Measurements from ENCODE around the gene RAC2.

Gene RAC2

DNA sequence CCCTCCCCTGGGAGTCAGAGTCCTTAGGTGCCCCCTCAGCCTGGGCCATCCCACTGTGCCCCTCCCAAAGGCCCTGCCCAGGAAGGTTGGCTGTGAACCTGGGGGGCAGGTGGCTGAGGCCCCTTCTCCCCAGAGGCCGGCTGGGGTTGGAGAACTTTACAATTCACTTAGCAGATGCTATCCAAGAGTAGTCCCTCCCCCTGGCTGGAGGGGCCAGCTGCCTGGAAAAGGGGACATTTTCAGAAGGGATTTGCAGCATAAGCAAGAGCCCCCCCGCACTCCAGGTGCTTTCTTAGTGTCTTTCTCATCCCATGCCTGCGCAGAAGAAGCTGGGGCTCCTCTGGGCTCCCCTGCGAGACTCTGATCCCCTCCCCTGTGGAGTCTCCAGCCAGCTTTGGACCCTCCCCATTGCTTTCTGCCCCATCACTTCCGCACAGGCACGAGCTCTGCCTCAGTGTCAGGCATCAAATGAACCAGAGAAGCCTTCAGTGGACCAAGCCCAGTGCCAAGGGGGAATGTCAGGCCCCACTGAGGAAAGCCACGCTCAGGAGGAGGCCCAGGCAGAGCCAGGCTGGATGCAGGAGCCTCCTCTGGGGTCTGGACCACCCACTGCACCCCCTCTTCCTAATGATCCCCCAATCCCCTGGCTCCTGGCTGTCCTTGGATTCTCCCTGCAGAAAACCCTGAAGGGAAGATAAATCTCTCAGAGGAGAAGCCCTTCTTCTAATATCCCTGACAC, 35.5 kb downstream of the RAC2 start:
- DNase-seq, result peak in 1 of 2 donors; percentile 17
- H3K4me3 ChIP-seq, result no peak overlapping the region
- H3K9me3 ChIP-seq, result no peaks in the 10 kb centered on the region
- intact Hi-C loops (cut with DNase I; ENCODE audit: low total_unique reads), result loop anchor here (10.0 kb wide), 1 partner anchor 174 kb away; no protein-coding TSS in a partner anchor
- H3K36me3 ChIP-seq, result no peaks in the 10 kb centered on the region
- H3K27ac ChIP-seq, result no peak overlapping the region
- TF ChIP-seq, protein P1, sequence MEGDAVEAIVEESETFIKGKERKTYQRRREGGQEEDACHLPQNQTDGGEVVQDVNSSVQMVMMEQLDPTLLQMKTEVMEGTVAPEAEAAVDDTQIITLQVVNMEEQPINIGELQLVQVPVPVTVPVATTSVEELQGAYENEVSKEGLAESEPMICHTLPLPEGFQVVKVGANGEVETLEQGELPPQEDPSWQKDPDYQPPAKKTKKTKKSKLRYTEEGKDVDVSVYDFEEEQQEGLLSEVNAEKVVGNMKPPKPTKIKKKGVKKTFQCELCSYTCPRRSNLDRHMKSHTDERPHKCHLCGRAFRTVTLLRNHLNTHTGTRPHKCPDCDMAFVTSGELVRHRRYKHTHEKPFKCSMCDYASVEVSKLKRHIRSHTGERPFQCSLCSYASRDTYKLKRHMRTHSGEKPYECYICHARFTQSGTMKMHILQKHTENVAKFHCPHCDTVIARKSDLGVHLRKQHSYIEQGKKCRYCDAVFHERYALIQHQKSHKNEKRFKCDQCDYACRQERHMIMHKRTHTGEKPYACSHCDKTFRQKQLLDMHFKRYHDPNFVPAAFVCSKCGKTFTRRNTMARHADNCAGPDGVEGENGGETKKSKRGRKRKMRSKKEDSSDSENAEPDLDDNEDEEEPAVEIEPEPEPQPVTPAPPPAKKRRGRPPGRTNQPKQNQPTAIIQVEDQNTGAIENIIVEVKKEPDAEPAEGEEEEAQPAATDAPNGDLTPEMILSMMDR (IDR thresholded peaks at IDR 0.05), result no peak
- H3K4me1 ChIP-seq, result peaks cover 0 to 11% (median 9%) of the 10 kb centered on the region in 4 donors
- peaks cover 0 to 50% of the 10 kb centered on the region in 2 donors for H3K27me3 ChIP-seq

DNA sequence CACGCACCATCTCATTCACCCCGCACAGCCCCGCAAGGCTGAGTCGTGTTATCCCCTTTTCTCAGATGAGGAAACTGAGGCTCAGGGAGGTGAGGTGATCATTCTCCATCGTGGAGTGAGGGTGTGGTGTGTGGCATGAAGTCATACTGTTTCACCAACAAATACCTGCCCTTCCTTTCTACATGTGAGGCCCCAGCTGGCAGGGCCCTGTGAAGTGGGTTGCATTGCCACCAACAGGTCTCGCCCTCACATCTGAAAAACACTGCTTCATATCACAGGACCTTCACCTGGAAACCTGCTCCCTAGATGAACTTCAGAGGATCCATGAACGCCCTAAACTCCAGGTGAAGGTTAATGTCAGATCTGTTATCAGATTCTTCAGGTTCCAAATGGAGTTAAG, 36.1 kb downstream of the RAC2 start:
- Histone ChIP-seq H3K4me3 (no peak overlapping the region), H3K27me3 (peaks cover 0 to 45% of the 10 kb centered on the region in 2 donors), H3K27ac (no peak overlapping the region), H3K9me3 (no peaks in the 10 kb centered on the region), H3K36me3 (no peaks in the 10 kb centered on the region), H3K4me1 (peaks cover 0 to 11% (median 9%) of the 10 kb centered on the region in 4 donors)
- TF ChIP-seq, protein P1 (IDR thresholded peaks at IDR 0.05), result no peak
- intact Hi-C loops (cut with DNase I; ENCODE audit: low total_unique reads), result loop anchor here (10.0 kb wide), 1 partner anchor 173 kb away; no protein-coding TSS in a partner anchor
- peak; percentile 5 to 53 for DNase-seq

DNA sequence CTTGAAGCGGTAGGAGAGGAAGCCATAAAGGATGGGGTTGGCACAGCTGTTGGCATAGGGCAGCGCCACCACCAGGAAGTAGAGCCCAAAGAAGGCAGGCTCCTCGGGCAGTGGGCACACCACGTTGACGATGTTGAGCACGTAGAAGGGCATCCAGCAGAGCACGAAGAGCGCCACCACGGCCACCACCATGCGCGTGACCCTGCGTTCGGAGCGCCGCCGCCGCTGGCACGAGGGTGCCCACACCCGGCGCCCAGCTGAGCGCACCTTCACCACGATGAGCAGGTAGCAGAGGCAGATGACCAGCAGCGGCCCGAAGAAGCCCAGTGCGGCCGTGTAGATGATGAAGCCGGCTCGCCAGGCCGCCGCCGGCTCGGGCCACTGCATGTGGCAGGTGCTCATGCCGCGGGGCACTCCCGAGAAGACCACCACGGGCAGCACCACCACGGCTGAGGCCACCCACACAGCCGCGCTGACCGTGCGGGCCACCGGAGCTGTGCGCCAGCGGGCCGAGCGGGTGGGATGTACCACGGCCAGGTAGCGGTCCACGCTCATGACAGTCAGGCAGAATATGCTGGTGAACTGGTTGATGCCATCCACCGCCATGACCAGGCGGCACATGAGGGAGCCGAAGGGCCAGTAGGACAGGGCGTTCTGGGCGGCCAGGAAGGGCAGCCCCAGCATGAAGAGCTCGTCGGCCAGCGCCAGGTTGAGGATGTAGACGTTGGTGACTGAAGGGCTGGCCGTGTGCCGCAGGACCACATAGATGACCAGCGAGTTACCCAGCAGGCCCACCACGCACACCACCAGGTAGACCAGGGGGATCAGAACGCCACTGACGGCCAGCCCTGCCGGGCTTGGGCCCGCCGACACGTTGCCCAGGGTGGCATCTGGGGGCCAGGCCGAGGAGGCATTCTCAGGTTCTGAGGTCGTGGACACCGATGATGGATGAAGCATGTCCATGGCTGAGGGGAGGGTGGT, 36.9 kb downstream of the RAC2 start:
- Histone ChIP-seq H3K27ac (no peak overlapping the region), H3K4me3 (no peak overlapping the region), H3K27me3 (peaks cover 0 to 41% of the 10 kb centered on the region in 2 donors), H3K36me3 (no peaks in the 10 kb centered on the region), H3K9me3 (no peaks in the 10 kb centered on the region), H3K4me1 (peaks cover 0 to 5% (median 2%) of the 10 kb centered on the region in 4 donors)
- intact Hi-C loops (cut with DNase I; ENCODE audit: low total_unique reads), result loop anchor here (10.0 kb wide), 1 partner anchor 172 kb away; no protein-coding TSS in a partner anchor
- TF ChIP-seq, protein P1 (IDR thresholded peaks at IDR 0.05), result no peak
- DNase-seq, result peak; percentile 15 to 55

DNA sequence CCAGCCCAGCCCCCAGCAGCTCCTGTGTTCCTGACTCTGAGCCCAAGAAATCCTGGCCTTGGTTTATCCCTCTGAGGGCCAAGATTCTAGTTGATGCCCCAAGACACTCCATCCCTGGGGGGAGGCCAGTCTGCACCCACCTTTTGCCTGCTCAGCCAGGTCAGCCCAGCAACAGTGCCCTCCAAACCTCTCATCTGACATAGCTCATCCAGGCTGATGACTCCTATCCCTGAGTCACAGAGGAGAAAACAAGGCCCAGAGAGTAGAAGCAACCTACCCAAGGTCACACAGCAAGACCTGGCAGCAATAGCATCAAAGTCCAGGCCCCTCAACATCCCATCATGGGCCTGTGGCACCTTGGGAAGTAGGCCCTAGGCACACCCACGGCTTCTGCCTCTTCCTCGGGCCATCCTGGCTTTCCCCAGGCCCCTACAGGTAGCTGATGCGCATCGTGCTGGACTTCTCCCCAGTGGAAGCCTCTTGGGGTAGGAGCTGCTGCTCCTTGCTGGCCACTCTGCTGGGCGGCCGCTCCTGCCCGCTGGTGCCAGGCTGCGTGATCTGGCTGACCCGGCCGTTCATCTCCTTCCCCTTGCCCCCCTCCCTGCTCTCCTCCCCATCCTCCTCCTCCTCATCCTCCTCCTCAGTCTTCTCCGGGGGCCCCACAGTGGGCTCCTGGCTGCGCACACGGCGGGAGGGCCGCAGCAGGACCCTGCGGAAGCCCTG, 37.8 kb downstream of the RAC2 start:
- no peak overlapping the region for H3K27ac ChIP-seq
- intact Hi-C loops (cut with DNase I; ENCODE audit: low total_unique reads), result loop anchor here (10.0 kb wide), 1 partner anchor 171 kb away; no protein-coding TSS in a partner anchor
- H3K36me3 ChIP-seq, result no peaks in the 10 kb centered on the region
- peaks cover 0 to 33% of the 10 kb centered on the region in 2 donors for H3K27me3 ChIP-seq
- no peaks in the 10 kb centered on the region for H3K9me3 ChIP-seq
- DNase-seq, result peak; percentile 3 to 34
- H3K4me3 ChIP-seq, result no peak overlapping the region
- TF ChIP-seq, protein P1 (IDR thresholded peaks at IDR 0.05), result no peak
- no peaks in the 10 kb centered on the region for H3K4me1 ChIP-seq

DNA sequence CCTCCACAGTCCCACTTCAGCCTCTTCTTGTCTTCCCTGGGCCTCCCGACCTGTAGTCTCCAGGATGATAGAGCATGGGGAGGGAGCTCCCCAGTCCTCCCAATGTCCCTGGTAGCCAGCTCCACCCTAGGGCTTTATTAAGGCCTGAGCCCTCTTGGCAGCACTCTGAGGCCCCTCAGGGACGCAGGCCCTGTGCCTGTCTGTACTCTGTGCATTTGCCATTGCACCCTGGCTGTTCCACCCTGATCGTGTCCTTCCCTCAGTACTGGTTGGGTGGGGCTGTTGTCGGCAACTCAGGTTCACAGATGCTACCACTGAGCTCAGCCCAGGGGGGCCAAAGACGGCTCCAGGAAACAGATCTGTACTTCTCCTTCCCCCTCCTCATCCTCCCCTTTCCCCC, 39.0 kb downstream of the RAC2 start:
- TF ChIP-seq, protein P1 (IDR thresholded peaks at IDR 0.05), result no peak
- peak in 1 of 2 donors; percentile 52 for DNase-seq
- Histone ChIP-seq H3K36me3 (no peaks in the 10 kb centered on the region), H3K4me3 (no peak overlapping the region), H3K4me1 (no peaks in the 10 kb centered on the region), H3K27ac (no peak overlapping the region), H3K9me3 (no peaks in the 10 kb centered on the region), H3K27me3 (peaks cover 0 to 20% of the 10 kb centered on the region in 2 donors)
- intact Hi-C loops (cut with DNase I; ENCODE audit: low total_unique reads), result loop anchor here (10.0 kb wide), 1 partner anchor 170 kb away; no protein-coding TSS in a partner anchor

Measured in tibial artery (tissue), 4 donors.